ENCODE data around the gene ACE2. TPM values are rescaled to one million over a fixed set of nuclear protein-coding genes. Genes with fewer than 3 reads are reported as not detected.
A peak's percentile ranks its signal among the peaks of the same experiment; 100 is the strongest.

ACE2 gene
- polyA plus RNA-seq, 4 donors: 42.0 to 389 (median 98.5) TPM

- Histone ChIP-seq H3K4me1 (ENCODE audit: control insufficient read depth in 3 of 3, insufficient read depth in 2 of 3, low read depth in 1 of 3, low read length in 2 of 3) (peaks cover 0 to 9% (median 0%) of the 10 kb centered on the region in 3 donors), H3K36me3 (ENCODE audit: control insufficient read depth in 3 of 3, insufficient read depth in 2 of 3, low read depth in 1 of 3, low read length in 3 of 3) (no peaks in the 10 kb centered on the region), H3K4me3 (ENCODE audit: low read depth in 1 of 3, low read length in 3 of 3) (peak overlapping the region in 1 of 3 donors; percentile 18), H3K27me3 (ENCODE audit: control insufficient read depth in 3 of 3, insufficient read depth in 3 of 3, low read length in 3 of 3) (no peaks in the 10 kb centered on the region), H3K9me3 (ENCODE audit: control insufficient read depth in 2 of 2, insufficient read depth in 1 of 2, low read depth in 1 of 2, low read length in 1 of 2) (no peaks in the 10 kb centered on the region), H3K27ac (ENCODE audit: low read depth in 1 of 3, low read length in 2 of 3) (peak overlapping the region in 1 of 3 donors; percentile 93)
- FAIRE-seq (no peak), DNase-seq (peak in 1 of 2 donors; percentile 67)
- 46 to 80% (median 58%) methylated on average over 3 of the region's 3 CpGs for WGBS, 3 donors
Measured at GRCh38 chrX:15601932-15602331, 1.2 kb upstream of the ACE2 start.

- Histone ChIP-seq H3K36me3 (ENCODE audit: control insufficient read depth in 3 of 3, insufficient read depth in 2 of 3, low read depth in 1 of 3, low read length in 3 of 3) (peaks cover 0 to 2% (median 0%) of the 10 kb centered on the region in 3 donors), H3K27ac (ENCODE audit: low read depth in 1 of 3, low read length in 2 of 3) (peak overlapping the region in 1 of 3 donors; percentile 93), H3K4me1 (ENCODE audit: control insufficient read depth in 3 of 3, insufficient read depth in 2 of 3, low read depth in 1 of 3, low read length in 2 of 3) (peaks cover 0 to 8% (median 0%) of the 10 kb centered on the region in 3 donors), H3K4me3 (ENCODE audit: low read depth in 1 of 3, low read length in 3 of 3) (peak overlapping the region in 2 of 3 donors; percentile 55), H3K27me3 (ENCODE audit: control insufficient read depth in 3 of 3, insufficient read depth in 3 of 3, low read length in 3 of 3) (no peaks in the 10 kb centered on the region), H3K9me3 (ENCODE audit: control insufficient read depth in 2 of 2, insufficient read depth in 1 of 2, low read depth in 1 of 2, low read length in 1 of 2) (no peaks in the 10 kb centered on the region)
- FAIRE-seq (no peak), DNase-seq (peak; percentile 24 to 45)
Measured at GRCh38 chrX:15600049-15600448, 711 bp downstream of the ACE2 start.

DNA sequence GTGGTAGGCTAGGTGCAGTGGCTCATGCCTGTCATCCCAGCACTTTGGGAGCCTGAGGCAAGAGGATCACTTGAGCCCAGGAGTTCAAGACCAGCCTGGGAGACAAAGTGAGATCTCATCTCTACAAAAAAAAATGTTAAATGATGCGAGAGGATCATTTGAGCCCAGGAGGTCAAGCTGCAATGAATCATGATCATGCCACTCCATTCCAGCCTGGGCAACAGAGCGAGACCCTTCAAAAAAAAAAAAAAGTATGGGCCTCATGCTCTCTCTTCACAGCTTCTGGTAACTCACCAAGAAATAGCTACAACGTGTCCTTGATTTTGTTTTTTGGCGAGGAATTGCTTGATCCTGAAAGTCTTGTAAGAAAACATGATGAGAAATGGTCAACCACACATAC, 1.3 kb downstream of the ACE2 start:
- H3K4me1 ChIP-seq (ENCODE audit: control insufficient read depth in 3 of 3, insufficient read depth in 2 of 3, low read depth in 1 of 3, low read length in 2 of 3): peaks cover 0 to 3% (median 0%) of the 10 kb centered on the region in 3 donors
- H3K4me3 ChIP-seq (ENCODE audit: low read depth in 1 of 3, low read length in 3 of 3): peak overlapping the region in 2 of 3 donors; percentile 55
- FAIRE-seq (no peak), DNase-seq (no peak)
- 70 to 86% (median 85%) methylated on average over 4 of the region's 4 CpGs for WGBS, 3 donors
- H3K36me3 ChIP-seq (ENCODE audit: control insufficient read depth in 3 of 3, insufficient read depth in 2 of 3, low read depth in 1 of 3, low read length in 3 of 3): peaks cover 0 to 2% (median 0%) of the 10 kb centered on the region in 3 donors
- H3K27ac ChIP-seq (ENCODE audit: low read depth in 1 of 3, low read length in 2 of 3): peak overlapping the region in 1 of 3 donors; percentile 93
- H3K9me3 ChIP-seq (ENCODE audit: control insufficient read depth in 2 of 2, insufficient read depth in 1 of 2, low read depth in 1 of 2, low read length in 1 of 2): no peaks in the 10 kb centered on the region
- no peaks in the 10 kb centered on the region for H3K27me3 ChIP-seq (ENCODE audit: control insufficient read depth in 3 of 3, insufficient read depth in 3 of 3, low read length in 3 of 3)

DNA sequence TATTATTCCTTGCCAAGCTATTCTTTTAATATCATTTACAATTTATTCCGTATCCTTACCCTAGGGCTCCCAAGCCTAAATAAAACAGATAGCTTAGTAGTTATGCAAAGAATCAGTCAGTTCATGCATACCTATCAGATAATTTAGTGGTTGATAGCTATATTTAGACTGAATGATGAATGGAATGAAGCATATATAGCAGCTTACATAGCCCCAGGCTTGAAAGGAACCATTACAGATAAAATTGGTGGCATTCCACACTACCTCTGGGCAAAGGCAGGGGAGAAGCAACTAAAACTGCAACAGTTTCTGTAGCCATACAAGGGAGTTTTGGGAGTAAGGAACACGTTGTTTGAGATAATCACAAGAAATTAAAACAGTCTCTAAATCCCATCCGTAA, 2.7 kb downstream of the ACE2 start:
- Histone ChIP-seq H3K9me3 (ENCODE audit: control insufficient read depth in 2 of 2, insufficient read depth in 1 of 2, low read depth in 1 of 2, low read length in 1 of 2) (no peaks in the 10 kb centered on the region), H3K27ac (ENCODE audit: low read depth in 1 of 3, low read length in 2 of 3) (peak overlapping the region in 1 of 3 donors; percentile 93), H3K4me3 (ENCODE audit: low read depth in 1 of 3, low read length in 3 of 3) (peak overlapping the region in 2 of 3 donors; percentile 52 to 55), H3K27me3 (ENCODE audit: control insufficient read depth in 3 of 3, insufficient read depth in 3 of 3, low read length in 3 of 3) (no peaks in the 10 kb centered on the region), H3K36me3 (ENCODE audit: control insufficient read depth in 3 of 3, insufficient read depth in 2 of 3, low read depth in 1 of 3, low read length in 3 of 3) (peaks cover 0 to 2% (median 2%) of the 10 kb centered on the region in 3 donors), H3K4me1 (ENCODE audit: control insufficient read depth in 3 of 3, insufficient read depth in 2 of 3, low read depth in 1 of 3, low read length in 2 of 3) (no peaks in the 10 kb centered on the region)
- DNase-seq: no peak
- FAIRE-seq: no peak
- WGBS, 3 donors: 73 to 85% (median 82%) methylated on average over 3 of the region's 3 CpGs

- no peaks in the 10 kb centered on the region for H3K4me1 ChIP-seq (ENCODE audit: control insufficient read depth in 3 of 3, insufficient read depth in 2 of 3, low read depth in 1 of 3, low read length in 2 of 3)
- DNase-seq: no peak
- H3K9me3 ChIP-seq (ENCODE audit: control insufficient read depth in 2 of 2, insufficient read depth in 1 of 2, low read depth in 1 of 2, low read length in 1 of 2): no peaks in the 10 kb centered on the region
- no peak for FAIRE-seq
- WGBS, 3 donors: 31 to 45% (median 45%) methylated on average over 2 of the region's 2 CpGs
- no peak overlapping the region for H3K27ac ChIP-seq (ENCODE audit: low read depth in 1 of 3, low read length in 2 of 3)
- H3K4me3 ChIP-seq (ENCODE audit: low read depth in 1 of 3, low read length in 3 of 3): no peak overlapping the region
- no peaks in the 10 kb centered on the region for H3K27me3 ChIP-seq (ENCODE audit: control insufficient read depth in 3 of 3, insufficient read depth in 3 of 3, low read length in 3 of 3)
- peaks cover 0 to 5% (median 2%) of the 10 kb centered on the region in 3 donors for H3K36me3 ChIP-seq (ENCODE audit: control insufficient read depth in 3 of 3, insufficient read depth in 2 of 3, low read depth in 1 of 3, low read length in 3 of 3)
Measured at GRCh38 chrX:15594371-15594770, 6.4 kb downstream of the ACE2 start.

DNA sequence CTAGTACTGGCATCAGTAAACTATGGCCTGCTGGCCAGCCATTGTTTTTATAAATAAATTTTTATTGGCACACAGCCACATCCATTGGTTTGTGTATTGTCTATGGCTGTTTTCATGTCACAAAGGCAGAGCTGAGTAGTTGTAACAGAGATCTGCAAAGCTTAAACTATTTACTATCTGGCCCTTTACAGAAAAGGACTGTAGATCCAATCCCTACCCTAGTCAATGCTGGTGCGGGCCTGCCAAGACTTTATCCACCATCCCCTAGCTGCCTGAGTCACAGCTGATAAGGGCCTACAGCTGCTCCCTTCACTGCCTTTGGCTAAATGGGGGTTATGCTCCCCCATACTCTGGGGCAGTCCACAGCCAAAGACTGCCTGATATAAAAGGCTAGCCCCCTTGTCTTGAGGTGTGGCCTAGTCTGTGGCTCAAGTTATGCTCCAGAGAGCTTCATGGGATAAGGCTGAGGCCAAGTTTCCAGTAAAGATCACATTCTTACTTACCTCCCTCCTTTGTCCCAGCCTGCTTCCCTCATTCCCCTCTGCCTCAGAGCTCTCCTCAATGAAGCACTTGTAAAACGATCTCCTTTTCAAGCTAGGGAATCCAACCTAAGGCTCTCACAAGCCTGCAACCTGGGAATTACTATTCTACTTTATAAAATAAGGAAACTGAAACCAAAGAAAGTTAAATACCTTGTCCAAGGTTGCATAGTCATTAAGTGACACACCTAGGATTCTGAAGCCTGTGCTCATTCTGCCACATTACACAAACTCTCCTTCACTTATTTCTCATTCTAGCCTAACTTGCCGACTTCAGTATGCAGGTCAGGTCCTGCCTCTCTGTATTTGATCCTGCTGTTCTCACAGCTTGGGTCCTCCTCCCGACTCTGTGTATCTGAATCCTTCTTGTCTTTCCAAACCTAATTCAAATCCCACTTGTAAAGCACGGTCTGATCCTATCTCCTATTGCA, 20.7 kb downstream of the ACE2 start:
- DNase-seq (peak; percentile 42 to 62), FAIRE-seq (peak; percentile 79)
- Histone ChIP-seq H3K4me3 (ENCODE audit: low read depth in 1 of 3, low read length in 3 of 3) (no peak overlapping the region), H3K27me3 (ENCODE audit: control insufficient read depth in 3 of 3, insufficient read depth in 3 of 3, low read length in 3 of 3) (no peaks in the 10 kb centered on the region), H3K4me1 (ENCODE audit: control insufficient read depth in 3 of 3, insufficient read depth in 2 of 3, low read depth in 1 of 3, low read length in 2 of 3) (peaks cover 0 to 19% (median 0%) of the 10 kb centered on the region in 3 donors), H3K9me3 (ENCODE audit: control insufficient read depth in 2 of 2, insufficient read depth in 1 of 2, low read depth in 1 of 2, low read length in 1 of 2) (no peaks in the 10 kb centered on the region), H3K36me3 (ENCODE audit: control insufficient read depth in 3 of 3, insufficient read depth in 2 of 3, low read depth in 1 of 3, low read length in 3 of 3) (peaks cover 0 to 7% (median 3%) of the 10 kb centered on the region in 3 donors), H3K27ac (ENCODE audit: low read depth in 1 of 3, low read length in 2 of 3) (peak overlapping the region; percentile 37 to 85 (median 79))
- WGBS, 3 donors: 8 to 38% (median 29%) methylated on average over 5 of the region's 5 CpGs

GRCh38 chrX:15576019-15576418, 24.7 kb downstream of the ACE2 start:
- Histone ChIP-seq H3K4me1 (ENCODE audit: control insufficient read depth in 3 of 3, insufficient read depth in 2 of 3, low read depth in 1 of 3, low read length in 2 of 3) (peaks cover 0 to 15% (median 0%) of the 10 kb centered on the region in 3 donors), H3K27ac (ENCODE audit: low read depth in 1 of 3, low read length in 2 of 3) (no peak overlapping the region), H3K36me3 (ENCODE audit: control insufficient read depth in 3 of 3, insufficient read depth in 2 of 3, low read depth in 1 of 3, low read length in 3 of 3) (peaks cover 0 to 8% (median 3%) of the 10 kb centered on the region in 3 donors), H3K27me3 (ENCODE audit: control insufficient read depth in 3 of 3, insufficient read depth in 3 of 3, low read length in 3 of 3) (no peaks in the 10 kb centered on the region), H3K4me3 (ENCODE audit: low read depth in 1 of 3, low read length in 3 of 3) (no peak overlapping the region), H3K9me3 (ENCODE audit: control insufficient read depth in 2 of 2, insufficient read depth in 1 of 2, low read depth in 1 of 2, low read length in 1 of 2) (no peaks in the 10 kb centered on the region)
- no peak for DNase-seq
- no peak for FAIRE-seq
- 13 to 16% (median 15%) methylated on average over 1 of the region's 1 CpG for WGBS, 3 donors

GRCh38 chrX:15574017-15574416, 26.7 kb downstream of the ACE2 start:
- Histone ChIP-seq H3K27ac (ENCODE audit: low read depth in 1 of 3, low read length in 2 of 3) (no peak overlapping the region), H3K36me3 (ENCODE audit: control insufficient read depth in 3 of 3, insufficient read depth in 2 of 3, low read depth in 1 of 3, low read length in 3 of 3) (peaks cover 0 to 3% (median 3%) of the 10 kb centered on the region in 3 donors), H3K9me3 (ENCODE audit: control insufficient read depth in 2 of 2, insufficient read depth in 1 of 2, low read depth in 1 of 2, low read length in 1 of 2) (no peaks in the 10 kb centered on the region), H3K4me1 (ENCODE audit: control insufficient read depth in 3 of 3, insufficient read depth in 2 of 3, low read depth in 1 of 3, low read length in 2 of 3) (no peaks in the 10 kb centered on the region), H3K4me3 (ENCODE audit: low read depth in 1 of 3, low read length in 3 of 3) (no peak overlapping the region), H3K27me3 (ENCODE audit: control insufficient read depth in 3 of 3, insufficient read depth in 3 of 3, low read length in 3 of 3) (no peaks in the 10 kb centered on the region)
- WGBS, 3 donors: 42 to 66% (median 50%) methylated on average over 2 of the region's 2 CpGs
- DNase-seq (no peak), FAIRE-seq (no peak)

Measured in small intestine (tissue), 7 donors.